IPS-NIHi7 (cell line): ENCODE data around the gene ZNF560.
A peak's percentile ranks its signal among the peaks of the same experiment; 100 is the strongest.

ENCODE experiments used
- DNase-seq: peaks from one replicate; pipeline ENCODE4 v3.0.0; 2012; ENCODE audit warnings: mixed read lengths; ENCODE audit errors: extremely low spot score

Gene ZNF560

GRCh38 chr19:9436358-9436757 lies 62.1 kb downstream of the ZNF560 start:
- DNase-seq = no peak

GRCh38 chr19:9435279-9436268 lies 62.8 kb downstream of the ZNF560 start, which contains the start of gene ZNF266:
ZNF266 (minus strand) TSS chr19:9435573; CDS start chr19:9420089, 15,484 bp downstream.
- peak; percentile 98 for DNase-seq

GRCh38 chr19:9431475-9431874 lies 66.9 kb downstream of the ZNF560 start:
- peak; percentile 88 for DNase-seq

- no peak for DNase-seq
These were observed 68.0 kb downstream of the ZNF560 start for GRCh38 chr19:9430444-9430843.

- DNase-seq = no peak
These were observed 70.5 kb downstream of the ZNF560 start for GRCh38 chr19:9427941-9428340.
